SK-N-SH treated with all-trans-retinoic acid at 6 μM for 48 hours (cell line): ENCODE results near the gene FHIT.

Experiments used
- ATAC-seq: fragments of 200-7000 bp; cut with Tn5 transposase; 3 replicates; pipeline ENCODE4 v1.9.1; 2020; ENCODE audit warnings: mild to moderate bottlenecking, moderate library complexity
- ARNTL ChIP-seq: fragments of 450-650 bp; formaldehyde crosslinking; IDR thresholded peaks from 2 replicates; pipeline ENCODE4 v1.5.0; 2020; ENCODE audit warnings: low read depth, mild to moderate bottlenecking, moderate library complexity, borderline replicate concordance
- BACH2 ChIP-seq: fragments of 250-450 bp; sonication (Bioruptor Pico); IDR thresholded peaks from 2 replicates; pipeline ENCODE4 v1.9.0; 2021; ENCODE audit warnings: mild to moderate bottlenecking, borderline replicate concordance
- CSDC2 ChIP-seq: fragments of 250-450 bp; sonication (Bioruptor Pico); IDR thresholded peaks from 2 replicates; pipeline ENCODE4 v1.5.0; 2020; ENCODE audit warnings: mild to moderate bottlenecking, moderate library complexity
- ESRRG ChIP-seq: fragments of 250-450 bp; sonication (Bioruptor Pico); IDR thresholded peaks from 2 replicates; pipeline ENCODE4 v1.6.1; 2021; ENCODE audit warnings: mild to moderate bottlenecking
- GLIS3 ChIP-seq: fragments of 250-450 bp; sonication (Bioruptor Pico); IDR thresholded peaks from 2 replicates; pipeline ENCODE4 v1.5.0; 2020; ENCODE audit warnings: mild to moderate bottlenecking, moderate library complexity
- ISL1 ChIP-seq: fragments of 250-450 bp; sonication (Bioruptor Pico); IDR thresholded peaks from 2 replicates; pipeline ENCODE4 v2.1.2; 2022; ENCODE audit warnings: mild to moderate bottlenecking, moderate library complexity
- OSR1 ChIP-seq: fragments of 250-450 bp; sonication (Bioruptor Pico); IDR thresholded peaks from 2 replicates; pipeline ENCODE4 v1.8.0; 2022; ENCODE audit warnings: moderate library complexity, mild to moderate bottlenecking, inconsistent platforms
- PPARA ChIP-seq: fragments of 250-450 bp; sonication (Bioruptor Pico); IDR thresholded peaks from 2 replicates; pipeline ENCODE4 v1.5.0; 2020; ENCODE audit warnings: mild to moderate bottlenecking, borderline replicate concordance
- SNAI2 ChIP-seq: fragments of 250-450 bp; sonication (Bioruptor Pico); IDR thresholded peaks from 2 replicates; pipeline ENCODE4 v1.5.0; 2020; ENCODE audit warnings: mild to moderate bottlenecking, moderate library complexity
- TCF4 ChIP-seq: fragments of 250-450 bp; sonication (Bioruptor Pico); IDR thresholded peaks from 2 replicates; pipeline ENCODE4 v1.8.0; 2021; ENCODE audit warnings: mild to moderate bottlenecking, moderate library complexity, borderline replicate concordance
- TOX ChIP-seq: fragments of 250-450 bp; sonication (Bioruptor Pico); IDR thresholded peaks from 2 replicates; pipeline ENCODE4 v1.8.0; 2021; ENCODE audit warnings: mild to moderate bottlenecking, moderate library complexity, borderline replicate concordance
- ZC3H10 ChIP-seq: fragments of 250-450 bp; sonication (Bioruptor Pico); IDR thresholded peaks from 2 replicates; pipeline ENCODE4 v1.5.1; 2021; ENCODE audit warnings: mild to moderate bottlenecking, moderate library complexity
- ZFP3 ChIP-seq: fragments of 250-450 bp; sonication (Bioruptor Pico); IDR thresholded peaks from 2 replicates; pipeline ENCODE4 v1.5.0; 2020; ENCODE audit warnings: mild to moderate bottlenecking, moderate library complexity
- ZFP30 ChIP-seq: fragments of 450-650 bp; formaldehyde crosslinking; IDR thresholded peaks from 2 replicates; pipeline ENCODE4 v1.5.0; 2022; ENCODE audit warnings: mild to moderate bottlenecking, moderate library complexity
- ZNF565 ChIP-seq: fragments of 450-650 bp; formaldehyde crosslinking; conservative IDR thresholded peaks from 2 replicates; pipeline ENCODE4 v1.5.0; 2020; ENCODE audit warnings: low read depth, mild to moderate bottlenecking, moderate library complexity
- ZNF70 ChIP-seq: fragments of 450-650 bp; formaldehyde crosslinking; IDR thresholded peaks from 2 replicates; pipeline ENCODE4 v1.5.0; 2020; ENCODE audit warnings: mild to moderate bottlenecking, moderate library complexity
- ZNF8 ChIP-seq: fragments of 450-650 bp; formaldehyde crosslinking; IDR thresholded peaks from 2 replicates; pipeline ENCODE4 v1.5.0; 2020; ENCODE audit warnings: mild to moderate bottlenecking, moderate library complexity
- TF ChIP-seq, protein P1 (sequence below): fragments of 250-450 bp; sonication (Bioruptor Pico); IDR thresholded peaks from 2 replicates; pipeline ENCODE4 v1.5.1; 2020; ENCODE audit warnings: low read depth, mild to moderate bottlenecking, moderate library complexity
- TF ChIP-seq, protein P2 (sequence below): fragments of 250-450 bp; sonication (Bioruptor Pico); IDR thresholded peaks from 2 replicates; pipeline ENCODE4 v1.5.1; 2021; ENCODE audit warnings: mild to moderate bottlenecking, moderate library complexity
- TF ChIP-seq, protein P3 (sequence below): fragments of 250-450 bp; sonication (Bioruptor Pico); IDR thresholded peaks from 2 replicates; pipeline ENCODE4 v1.5.0; 2020; ENCODE audit warnings: mild to moderate bottlenecking, moderate library complexity
- TF ChIP-seq, protein P4 (sequence below): fragments of 250-450 bp; sonication (Bioruptor Pico); IDR thresholded peaks from 2 replicates; pipeline ENCODE4 v1.8.0; 2021; ENCODE audit warnings: low read depth, mild to moderate bottlenecking, moderate library complexity, borderline replicate concordance

FHIT gene

DNA sequence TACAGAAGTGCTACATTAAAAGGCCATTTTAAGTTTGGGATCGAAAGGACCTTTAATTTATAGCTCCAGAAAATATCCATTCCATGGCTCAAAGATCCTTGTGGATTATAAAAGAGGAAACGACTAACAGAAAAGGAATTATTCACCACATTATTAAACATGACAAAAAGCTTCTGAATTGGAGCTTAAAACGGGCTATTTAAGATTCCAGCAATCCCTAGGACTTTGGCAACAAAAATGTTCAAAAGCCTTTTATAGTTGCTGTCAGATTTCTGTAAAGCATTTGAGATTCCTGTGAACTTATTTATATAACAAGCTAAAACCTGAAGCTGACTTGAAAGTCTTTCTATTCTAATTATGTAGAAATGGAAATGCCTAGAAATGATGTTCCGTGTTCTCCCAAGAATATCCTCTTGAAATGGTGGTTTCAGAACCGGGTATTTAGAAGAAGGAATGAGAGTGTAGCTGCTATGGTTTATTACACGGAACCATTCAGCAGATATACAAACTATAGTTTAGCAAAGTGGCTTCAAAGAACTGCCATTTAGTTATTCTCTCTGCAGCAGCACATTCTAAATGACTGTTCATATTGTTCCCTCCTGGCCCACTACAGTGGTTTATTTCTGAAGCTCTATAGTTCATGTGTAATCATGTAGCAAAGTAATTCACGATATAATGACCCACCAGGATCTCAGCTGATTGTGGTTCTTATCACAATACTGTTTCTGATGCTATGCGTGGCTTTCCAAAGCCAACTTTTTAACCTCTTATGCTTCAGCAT is 961.7 kb downstream of the FHIT start:
- TF ChIP-seq BACH2 (CRISPR knock-in tag) (no peak), ZNF565 (CRISPR knock-in tag) (no peak), ARNTL (CRISPR knock-in tag) (no peak), ZC3H10 (CRISPR knock-in tag) (no peak), CSDC2 (no peak), PPARA (CRISPR knock-in tag) (no peak), ZNF70 (CRISPR knock-in tag) (no peak), ESRRG (no peak), OSR1 (CRISPR knock-in tag) (no peak)
- TF ChIP-seq, protein P1, sequence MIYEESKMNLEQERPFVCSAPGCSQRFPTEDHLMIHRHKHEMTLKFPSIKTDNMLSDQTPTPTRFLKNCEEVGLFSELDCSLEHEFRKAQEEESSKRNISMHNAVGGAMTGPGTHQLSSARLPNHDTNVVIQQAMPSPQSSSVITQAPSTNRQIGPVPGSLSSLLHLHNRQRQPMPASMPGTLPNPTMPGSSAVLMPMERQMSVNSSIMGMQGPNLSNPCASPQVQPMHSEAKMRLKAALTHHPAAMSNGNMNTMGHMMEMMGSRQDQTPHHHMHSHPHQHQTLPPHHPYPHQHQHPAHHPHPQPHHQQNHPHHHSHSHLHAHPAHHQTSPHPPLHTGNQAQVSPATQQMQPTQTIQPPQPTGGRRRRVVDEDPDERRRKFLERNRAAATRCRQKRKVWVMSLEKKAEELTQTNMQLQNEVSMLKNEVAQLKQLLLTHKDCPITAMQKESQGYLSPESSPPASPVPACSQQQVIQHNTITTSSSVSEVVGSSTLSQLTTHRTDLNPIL (CRISPR knock-in tag) = no peak
- no peak for ATAC-seq

DNA sequence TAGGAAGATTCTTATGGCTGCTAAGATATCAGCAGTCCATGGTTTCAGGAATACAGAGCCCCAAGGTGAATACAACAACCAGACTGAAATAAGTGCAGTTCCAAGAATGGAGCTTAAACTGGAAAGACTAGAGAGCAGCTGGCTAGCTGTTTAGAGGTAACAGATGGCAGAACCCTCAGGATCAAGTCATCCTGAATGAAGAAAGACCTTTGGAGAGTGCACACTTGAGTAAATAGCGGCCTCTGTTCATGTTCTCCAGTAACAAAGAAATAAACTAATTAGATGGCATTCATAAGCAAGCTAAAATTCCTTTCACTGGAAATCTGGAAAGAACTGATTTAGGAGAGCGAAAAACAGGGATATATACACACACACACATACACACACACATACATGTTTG is 968.4 kb downstream of the FHIT start:
- ATAC-seq = no peak
- no peak for TF ChIP-seq ISL1 (CRISPR knock-in tag)
- TF ChIP-seq SNAI2 (CRISPR knock-in tag) = no peak
- no peak for TF ChIP-seq ZFP3 (CRISPR knock-in tag)
- TF ChIP-seq PPARA (CRISPR knock-in tag) = no peak
- TF ChIP-seq ZNF8 (CRISPR knock-in tag) = no peak
- TF ChIP-seq ARNTL (CRISPR knock-in tag) = no peak
- TF ChIP-seq, protein P2, sequence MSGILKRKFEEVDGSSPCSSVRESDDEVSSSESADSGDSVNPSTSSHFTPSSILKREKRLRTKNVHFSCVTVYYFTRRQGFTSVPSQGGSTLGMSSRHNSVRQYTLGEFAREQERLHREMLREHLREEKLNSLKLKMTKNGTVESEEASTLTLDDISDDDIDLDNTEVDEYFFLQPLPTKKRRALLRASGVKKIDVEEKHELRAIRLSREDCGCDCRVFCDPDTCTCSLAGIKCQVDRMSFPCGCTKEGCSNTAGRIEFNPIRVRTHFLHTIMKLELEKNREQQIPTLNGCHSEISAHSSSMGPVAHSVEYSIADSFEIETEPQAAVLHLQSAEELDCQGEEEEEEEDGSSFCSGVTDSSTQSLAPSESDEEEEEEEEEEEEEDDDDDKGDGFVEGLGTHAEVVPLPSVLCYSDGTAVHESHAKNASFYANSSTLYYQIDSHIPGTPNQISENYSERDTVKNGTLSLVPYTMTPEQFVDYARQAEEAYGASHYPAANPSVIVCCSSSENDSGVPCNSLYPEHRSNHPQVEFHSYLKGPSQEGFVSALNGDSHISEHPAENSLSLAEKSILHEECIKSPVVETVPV = no peak
- TF ChIP-seq, protein P3, sequence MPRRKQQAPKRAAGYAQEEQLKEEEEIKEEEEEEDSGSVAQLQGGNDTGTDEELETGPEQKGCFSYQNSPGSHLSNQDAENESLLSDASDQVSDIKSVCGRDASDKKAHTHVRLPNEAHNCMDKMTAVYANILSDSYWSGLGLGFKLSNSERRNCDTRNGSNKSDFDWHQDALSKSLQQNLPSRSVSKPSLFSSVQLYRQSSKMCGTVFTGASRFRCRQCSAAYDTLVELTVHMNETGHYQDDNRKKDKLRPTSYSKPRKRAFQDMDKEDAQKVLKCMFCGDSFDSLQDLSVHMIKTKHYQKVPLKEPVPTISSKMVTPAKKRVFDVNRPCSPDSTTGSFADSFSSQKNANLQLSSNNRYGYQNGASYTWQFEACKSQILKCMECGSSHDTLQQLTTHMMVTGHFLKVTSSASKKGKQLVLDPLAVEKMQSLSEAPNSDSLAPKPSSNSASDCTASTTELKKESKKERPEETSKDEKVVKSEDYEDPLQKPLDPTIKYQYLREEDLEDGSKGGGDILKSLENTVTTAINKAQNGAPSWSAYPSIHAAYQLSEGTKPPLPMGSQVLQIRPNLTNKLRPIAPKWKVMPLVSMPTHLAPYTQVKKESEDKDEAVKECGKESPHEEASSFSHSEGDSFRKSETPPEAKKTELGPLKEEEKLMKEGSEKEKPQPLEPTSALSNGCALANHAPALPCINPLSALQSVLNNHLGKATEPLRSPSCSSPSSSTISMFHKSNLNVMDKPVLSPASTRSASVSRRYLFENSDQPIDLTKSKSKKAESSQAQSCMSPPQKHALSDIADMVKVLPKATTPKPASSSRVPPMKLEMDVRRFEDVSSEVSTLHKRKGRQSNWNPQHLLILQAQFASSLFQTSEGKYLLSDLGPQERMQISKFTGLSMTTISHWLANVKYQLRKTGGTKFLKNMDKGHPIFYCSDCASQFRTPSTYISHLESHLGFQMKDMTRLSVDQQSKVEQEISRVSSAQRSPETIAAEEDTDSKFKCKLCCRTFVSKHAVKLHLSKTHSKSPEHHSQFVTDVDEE = no peak
- TF ChIP-seq GLIS3 = no peak
- TF ChIP-seq, protein P1 (CRISPR knock-in tag) = no peak
- TF ChIP-seq ZNF565 (CRISPR knock-in tag) = no peak
- no peak for TF ChIP-seq CSDC2
- TF ChIP-seq TCF4 (CRISPR knock-in tag) = no peak
- no peak for TF ChIP-seq ESRRG
- no peak for TF ChIP-seq TOX
- TF ChIP-seq, protein P4, sequence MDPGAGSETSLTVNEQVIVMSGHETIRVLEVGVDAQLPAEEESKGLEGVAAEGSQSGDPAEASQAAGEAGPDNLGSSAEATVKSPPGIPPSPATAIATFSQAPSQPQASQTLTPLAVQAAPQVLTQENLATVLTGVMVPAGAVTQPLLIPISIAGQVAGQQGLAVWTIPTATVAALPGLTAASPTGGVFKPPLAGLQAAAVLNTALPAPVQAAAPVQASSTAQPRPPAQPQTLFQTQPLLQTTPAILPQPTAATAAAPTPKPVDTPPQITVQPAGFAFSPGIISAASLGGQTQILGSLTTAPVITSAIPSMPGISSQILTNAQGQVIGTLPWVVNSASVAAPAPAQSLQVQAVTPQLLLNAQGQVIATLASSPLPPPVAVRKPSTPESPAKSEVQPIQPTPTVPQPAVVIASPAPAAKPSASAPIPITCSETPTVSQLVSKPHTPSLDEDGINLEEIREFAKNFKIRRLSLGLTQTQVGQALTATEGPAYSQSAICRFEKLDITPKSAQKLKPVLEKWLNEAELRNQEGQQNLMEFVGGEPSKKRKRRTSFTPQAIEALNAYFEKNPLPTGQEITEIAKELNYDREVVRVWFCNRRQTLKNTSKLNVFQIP (CRISPR knock-in tag) = no peak
- TF ChIP-seq OSR1 (CRISPR knock-in tag) = no peak
- no peak for TF ChIP-seq ZFP30 (CRISPR knock-in tag)
- no peak for TF ChIP-seq BACH2 (CRISPR knock-in tag)

DNA sequence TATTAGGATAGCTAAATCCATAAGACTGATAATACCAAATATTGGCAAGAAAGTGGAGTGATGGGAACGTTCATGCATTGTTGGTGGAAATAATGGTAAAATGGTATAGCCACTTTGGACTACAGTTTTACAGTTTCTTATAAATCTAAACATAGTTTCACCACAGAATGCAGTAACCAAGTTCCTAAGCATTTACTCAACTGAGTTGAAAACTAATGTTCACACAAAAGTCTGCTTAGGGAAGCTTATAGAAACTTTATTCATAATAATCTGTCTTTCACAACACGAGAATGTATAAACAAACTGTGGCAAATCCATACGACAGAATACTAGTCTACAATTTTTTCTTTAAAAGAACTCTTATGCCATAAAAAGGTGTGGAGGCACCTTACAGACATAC is 969.3 kb downstream of the FHIT start:
- no peak for ATAC-seq

More for the DNA sequence above, 969.3 kb downstream of the FHIT start:
- TF ChIP-seq PPARA (CRISPR knock-in tag) = no peak
- TF ChIP-seq ESRRG = no peak
- TF ChIP-seq ARNTL (CRISPR knock-in tag) = no peak
